SU-DHL-6 (cell line): ENCODE results near the gene TIPIN.

Experiments
- H2AFZ ChIP-seq: fragments of 200-600 bp; sonication (generic); 2 replicates; pipeline ENCODE4 v1.6.1; 2014; ENCODE audit warnings: low read depth, mild to moderate bottlenecking, moderate library complexity, mixed read lengths, antibody characterized with exemption, low read length; ENCODE audit not compliant: severe bottlenecking
- H3F3A ChIP-seq: fragments of 200-600 bp; shearing (Covaris generic); 2 replicates; pipeline ENCODE4 v1.6.0; 2016; ENCODE audit warnings: antibody characterized with exemption, mild to moderate bottlenecking; ENCODE audit not compliant: insufficient read depth
- H3K27ac ChIP-seq: fragments of 200-600 bp; sonication (generic); 2 replicates; pipeline ENCODE4 v1.5.1; 2016; ENCODE audit warnings: low read depth, mild to moderate bottlenecking, low read length, moderate library complexity, mixed read lengths
- H3K27me3 ChIP-seq: fragments of 200-600 bp; sonication (generic), shearing (Covaris generic); 2 replicates; pipeline ENCODE4 v1.6.0; 2014; ENCODE audit warnings: mild to moderate bottlenecking, low read length
- H3K36me3 ChIP-seq: fragments of 200-600 bp; sonication (generic); 2 replicates; pipeline ENCODE4 v1.6.1; 2014; ENCODE audit warnings: mild to moderate bottlenecking, low read length, mixed read lengths
- H3K4me2 ChIP-seq: fragments of 300-600, 200-600 bp; shearing (Covaris generic), sonication (generic); 2 replicates; pipeline ENCODE4 v1.6.0; 2014; ENCODE audit warnings: low read length, low read depth, mild to moderate bottlenecking; ENCODE audit not compliant: poor library complexity, severe bottlenecking
- H3K4me3 ChIP-seq: fragments of 200-600 bp; sonication (generic); 2 replicates; pipeline ENCODE4 v1.5.1; 2014; ENCODE audit warnings: antibody characterized with exemption, low read length, mild to moderate bottlenecking, mixed read lengths; ENCODE audit not compliant: insufficient read depth, poor library complexity, severe bottlenecking
- H3K79me2 ChIP-seq: fragments of 200-600 bp; sonication (generic); 2 replicates; pipeline ENCODE4 v1.6.1; 2014; ENCODE audit warnings: mild to moderate bottlenecking, low read length, moderate library complexity; ENCODE audit not compliant: insufficient read depth
- H3K9ac ChIP-seq: fragments of 200-600 bp; sonication (generic); 2 replicates; pipeline ENCODE4 v1.7.0; 2014; ENCODE audit warnings: mild to moderate bottlenecking, low read length
- H3K9me2 ChIP-seq: fragments of 200-600 bp; sonication (generic); replicated peaks from 2 replicates; pipeline ENCODE4 v1.6.1; 2014; ENCODE audit warnings: low read length; ENCODE audit not compliant: insufficient read depth
- H3K9me3 ChIP-seq: fragments of 200-600 bp; sonication (generic); 2 replicates; pipeline ENCODE4 v1.6.1; 2014; ENCODE audit warnings: low read length, mixed read lengths; ENCODE audit not compliant: insufficient read depth
- H4K20me1 ChIP-seq: fragments of 200-600 bp; sonication (generic); 2 replicates; pipeline ENCODE4 v1.6.1; 2014; ENCODE audit warnings: low read depth, mild to moderate bottlenecking, antibody characterized with exemption, low read length, moderate library complexity, mixed read lengths
- EZH2phosphoT487 ChIP-seq: fragments of 200-600 bp; sonication (generic), shearing (Covaris generic); conservative IDR thresholded peaks from 2 replicates; pipeline ENCODE4 v1.6.1; 2018; ENCODE audit warnings: mild to moderate bottlenecking, antibody characterized with exemption, low read length, moderate library complexity, mixed read lengths
- TF ChIP-seq, protein P1 (sequence below): fragments of 200-600 bp; sonication (generic); IDR thresholded peaks from one replicate; pipeline ENCODE4 v1.5.1; 2017; ENCODE audit warnings: antibody characterized with exemption, mild to moderate bottlenecking, low read length, moderate library complexity; ENCODE audit not compliant: insufficient read depth, poor library complexity, severe bottlenecking

The TIPIN gene

GRCh38 chr15:66402761-66403284 lies 46.3 kb upstream of the TIPIN start:
- Histone ChIP-seq H2AFZ (no peak overlapping the region), H3K9ac (no peak overlapping the region), H3K9me2 (no peaks in the 10 kb centered on the region), H3K27me3 (no peaks in the 10 kb centered on the region), H3K27ac (no peak overlapping the region), H3K36me3 (no peaks in the 10 kb centered on the region), H3K79me2 (peaks cover 95% of the 10 kb centered on the region), H3K4me2 (no peak overlapping the region), H3F3A (no peaks in the 10 kb centered on the region), H4K20me1 (peaks cover 24% of the 10 kb centered on the region), H3K9me3 (no peaks in the 10 kb centered on the region), H3K4me3 (no peak overlapping the region)
- no peak for TF ChIP-seq EZH2phosphoT487
- TF ChIP-seq, protein P1, sequence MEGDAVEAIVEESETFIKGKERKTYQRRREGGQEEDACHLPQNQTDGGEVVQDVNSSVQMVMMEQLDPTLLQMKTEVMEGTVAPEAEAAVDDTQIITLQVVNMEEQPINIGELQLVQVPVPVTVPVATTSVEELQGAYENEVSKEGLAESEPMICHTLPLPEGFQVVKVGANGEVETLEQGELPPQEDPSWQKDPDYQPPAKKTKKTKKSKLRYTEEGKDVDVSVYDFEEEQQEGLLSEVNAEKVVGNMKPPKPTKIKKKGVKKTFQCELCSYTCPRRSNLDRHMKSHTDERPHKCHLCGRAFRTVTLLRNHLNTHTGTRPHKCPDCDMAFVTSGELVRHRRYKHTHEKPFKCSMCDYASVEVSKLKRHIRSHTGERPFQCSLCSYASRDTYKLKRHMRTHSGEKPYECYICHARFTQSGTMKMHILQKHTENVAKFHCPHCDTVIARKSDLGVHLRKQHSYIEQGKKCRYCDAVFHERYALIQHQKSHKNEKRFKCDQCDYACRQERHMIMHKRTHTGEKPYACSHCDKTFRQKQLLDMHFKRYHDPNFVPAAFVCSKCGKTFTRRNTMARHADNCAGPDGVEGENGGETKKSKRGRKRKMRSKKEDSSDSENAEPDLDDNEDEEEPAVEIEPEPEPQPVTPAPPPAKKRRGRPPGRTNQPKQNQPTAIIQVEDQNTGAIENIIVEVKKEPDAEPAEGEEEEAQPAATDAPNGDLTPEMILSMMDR, result no peak

DNA sequence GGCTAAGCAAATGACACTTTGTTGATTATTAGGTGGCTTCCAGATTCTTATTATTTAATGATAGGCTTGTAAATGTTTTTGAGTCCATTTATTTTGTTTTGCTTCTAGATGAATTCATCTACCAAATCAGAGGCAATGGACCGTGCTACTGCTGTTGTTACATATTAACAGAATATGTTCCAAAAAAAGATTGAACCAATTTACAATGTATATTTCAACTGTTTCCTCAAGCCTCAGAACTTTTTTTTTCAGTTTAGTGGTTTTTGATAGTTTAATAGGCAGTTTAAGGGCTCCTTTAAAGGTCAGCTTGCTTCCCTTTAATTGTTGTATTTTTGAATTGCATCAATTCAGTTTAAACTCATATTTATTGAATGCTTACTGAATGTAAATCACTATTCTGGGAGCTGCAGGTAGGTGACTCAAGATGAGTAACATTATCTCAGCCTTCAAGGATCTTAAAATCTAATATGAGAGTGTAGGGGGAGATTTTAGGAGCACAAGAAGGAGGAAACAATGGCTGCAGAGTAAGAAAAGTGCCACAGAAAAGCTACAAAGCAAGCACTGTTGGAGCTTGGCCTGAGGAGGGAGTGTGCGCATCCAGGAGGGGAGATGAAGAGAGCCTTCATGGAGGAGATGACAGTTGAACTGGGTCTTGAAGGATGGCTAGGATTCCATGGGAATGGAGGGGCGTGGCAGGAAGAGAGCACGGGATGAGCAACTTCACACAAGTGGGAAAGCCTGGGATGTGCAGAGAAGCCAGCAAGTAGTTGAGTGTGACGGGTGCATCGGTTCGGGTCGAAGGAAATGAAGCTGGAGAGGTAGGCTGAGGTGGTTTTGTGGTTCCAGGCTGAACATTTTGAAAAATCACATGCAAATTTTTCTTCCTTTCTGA lies 44.9 kb upstream of the TIPIN start:
- H3K36me3 ChIP-seq, result no peaks in the 10 kb centered on the region
- no peaks in the 10 kb centered on the region for H3K27me3 ChIP-seq
- H2AFZ ChIP-seq, result no peak overlapping the region
- no peak overlapping the region for H3K4me3 ChIP-seq
- H3K9ac ChIP-seq, result no peak overlapping the region
- H3F3A ChIP-seq, result no peaks in the 10 kb centered on the region
- TF ChIP-seq, protein P1, result no peak
- H3K9me2 ChIP-seq, result no peaks in the 10 kb centered on the region
- no peak overlapping the region for H3K27ac ChIP-seq
- peak overlapping the region; percentile 20 for H3K4me2 ChIP-seq
- no peaks in the 10 kb centered on the region for H3K9me3 ChIP-seq
- H3K79me2 ChIP-seq, result peaks cover 91% of the 10 kb centered on the region
- peaks cover 23% of the 10 kb centered on the region for H4K20me1 ChIP-seq

DNA sequence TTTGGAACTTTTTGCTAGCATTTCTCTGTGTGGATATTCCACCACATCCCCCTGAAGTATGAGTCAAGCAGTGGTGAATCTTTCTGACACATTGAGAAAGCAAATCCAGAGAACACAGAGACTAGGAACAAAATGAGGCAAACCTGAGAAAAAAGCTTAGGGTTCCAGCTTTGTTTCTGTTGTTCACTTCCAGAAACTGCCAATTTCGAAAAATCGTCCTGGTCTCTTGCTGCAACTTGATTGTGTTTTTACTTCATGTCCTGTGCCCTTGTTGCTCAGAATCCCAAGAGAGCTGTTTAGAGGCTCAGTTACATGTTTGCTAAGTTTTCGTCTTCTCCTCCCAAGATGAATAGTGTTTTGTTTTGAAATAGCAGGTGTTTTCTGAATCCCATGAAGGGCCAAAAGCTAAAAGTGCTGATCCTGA lies 43.9 kb upstream of the TIPIN start:
- no peak overlapping the region for H3K4me2 ChIP-seq
- no peak overlapping the region for H3K27ac ChIP-seq

More for the DNA sequence above, 43.9 kb upstream of the TIPIN start:
- H3K9me2 ChIP-seq, result no peaks in the 10 kb centered on the region
- peaks cover 91% of the 10 kb centered on the region for H3K79me2 ChIP-seq
- TF ChIP-seq EZH2phosphoT487, result no peak
- TF ChIP-seq, protein P1, result no peak
- H3K27me3 ChIP-seq, result no peaks in the 10 kb centered on the region
- no peak overlapping the region for H3K9ac ChIP-seq
- no peaks in the 10 kb centered on the region for H3K9me3 ChIP-seq
- H2AFZ ChIP-seq, result no peak overlapping the region
- H3K36me3 ChIP-seq, result no peaks in the 10 kb centered on the region
- H3F3A ChIP-seq, result no peaks in the 10 kb centered on the region
- H4K20me1 ChIP-seq, result peaks cover 14% of the 10 kb centered on the region
- H3K4me3 ChIP-seq, result no peak overlapping the region
